ENCODE results near the gene MAP3K13. TPM values are rescaled to one million over a fixed set of nuclear protein-coding genes. Genes with fewer than 3 reads are reported as not detected.

The MAP3K13 gene
- total RNA-seq, 1 donor from 2014 or later, result 29.1 TPM

- TF ChIP-seq CTCF (conservative IDR thresholded peaks at IDR 0.05), result no peak
- Mint-ChIP-seq H3K9me3 (no peaks in the 10 kb centered on the region), H3K4me3 (no peak overlapping the region), H3K27me3 (no peaks in the 10 kb centered on the region), H3K36me3 (no peaks in the 10 kb centered on the region), H3K4me1 (ENCODE audit: unreplicated experiment) (peaks cover 8% of the 10 kb centered on the region), H3K27ac (no peak overlapping the region)
- DNase-seq (ENCODE audit: extremely low spot score, unreplicated experiment), result no peak
Measured at GRCh38 chr3:185328324-185329004, 34.5 kb upstream of the MAP3K13 start.

- Mint-ChIP-seq H3K27me3 (no peaks in the 10 kb centered on the region), H3K36me3 (no peaks in the 10 kb centered on the region), H3K9me3 (no peaks in the 10 kb centered on the region), H3K4me1 (ENCODE audit: unreplicated experiment) (peaks cover 8% of the 10 kb centered on the region), H3K27ac (no peak overlapping the region), H3K4me3 (peak overlapping the region; percentile 25)
- no peak for DNase-seq (ENCODE audit: extremely low spot score, unreplicated experiment)
- no peak for TF ChIP-seq CTCF (conservative IDR thresholded peaks at IDR 0.05)
Measured at GRCh38 chr3:185330238-185330637, 32.7 kb upstream of the MAP3K13 start.

GRCh38 chr3:185330644-185331043 lies 32.3 kb upstream of the MAP3K13 start:
- Mint-ChIP-seq H3K4me1 (ENCODE audit: unreplicated experiment) (peaks cover 8% of the 10 kb centered on the region), H3K27me3 (no peaks in the 10 kb centered on the region), H3K27ac (no peak overlapping the region), H3K4me3 (no peak overlapping the region), H3K36me3 (no peaks in the 10 kb centered on the region), H3K9me3 (no peaks in the 10 kb centered on the region)
- DNase-seq (ENCODE audit: extremely low spot score, unreplicated experiment), result no peak
- TF ChIP-seq CTCF (conservative IDR thresholded peaks at IDR 0.05), result no peak

GRCh38 chr3:185332026-185332735 lies 30.8 kb upstream of the MAP3K13 start:
- H3K4me1 Mint-ChIP-seq (ENCODE audit: unreplicated experiment), result peaks cover 8% of the 10 kb centered on the region
- no peaks in the 10 kb centered on the region for H3K27me3 Mint-ChIP-seq
- DNase-seq (ENCODE audit: extremely low spot score, unreplicated experiment), result no peak
- no peak for TF ChIP-seq CTCF (conservative IDR thresholded peaks at IDR 0.05)
- H3K27ac Mint-ChIP-seq, result peak overlapping the region; percentile 67
- peaks cover 5% of the 10 kb centered on the region for H3K9me3 Mint-ChIP-seq
- no peaks in the 10 kb centered on the region for H3K36me3 Mint-ChIP-seq
- no peak overlapping the region for H3K4me3 Mint-ChIP-seq

GRCh38 chr3:185335799-185336198 lies 27.1 kb upstream of the MAP3K13 start:
- Mint-ChIP-seq H3K9me3 (peaks cover 5% of the 10 kb centered on the region), H3K27ac (peak overlapping the region; percentile 87), H3K36me3 (no peaks in the 10 kb centered on the region), H3K4me1 (ENCODE audit: unreplicated experiment) (peaks cover 13% of the 10 kb centered on the region), H3K27me3 (no peaks in the 10 kb centered on the region), H3K4me3 (no peak overlapping the region)
- no peak for DNase-seq (ENCODE audit: extremely low spot score, unreplicated experiment)
- TF ChIP-seq CTCF (conservative IDR thresholded peaks at IDR 0.05), result no peak
